ENCODE data around the gene SLC52A1.

DNA sequence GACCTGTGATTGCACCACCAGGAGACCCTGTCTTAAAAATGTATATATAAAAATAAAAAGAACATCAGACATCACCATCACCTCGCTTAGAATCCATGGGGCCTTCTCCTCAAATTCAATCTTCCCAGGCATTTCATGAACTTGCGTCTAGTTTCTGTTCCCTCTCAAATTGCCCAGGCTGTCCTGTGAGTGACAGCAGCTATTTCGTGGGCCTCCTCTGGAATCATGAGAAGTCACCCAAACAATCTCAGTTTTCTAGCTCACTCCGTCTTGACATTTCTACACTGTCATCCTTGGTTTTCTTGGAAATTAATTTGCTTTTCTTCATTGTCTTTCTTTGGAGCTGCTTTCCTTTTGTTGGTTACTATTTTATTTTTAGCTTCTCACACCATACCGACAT lies 7.3 kb downstream of the SLC52A1 start:
- TF ChIP-seq, protein P1, sequence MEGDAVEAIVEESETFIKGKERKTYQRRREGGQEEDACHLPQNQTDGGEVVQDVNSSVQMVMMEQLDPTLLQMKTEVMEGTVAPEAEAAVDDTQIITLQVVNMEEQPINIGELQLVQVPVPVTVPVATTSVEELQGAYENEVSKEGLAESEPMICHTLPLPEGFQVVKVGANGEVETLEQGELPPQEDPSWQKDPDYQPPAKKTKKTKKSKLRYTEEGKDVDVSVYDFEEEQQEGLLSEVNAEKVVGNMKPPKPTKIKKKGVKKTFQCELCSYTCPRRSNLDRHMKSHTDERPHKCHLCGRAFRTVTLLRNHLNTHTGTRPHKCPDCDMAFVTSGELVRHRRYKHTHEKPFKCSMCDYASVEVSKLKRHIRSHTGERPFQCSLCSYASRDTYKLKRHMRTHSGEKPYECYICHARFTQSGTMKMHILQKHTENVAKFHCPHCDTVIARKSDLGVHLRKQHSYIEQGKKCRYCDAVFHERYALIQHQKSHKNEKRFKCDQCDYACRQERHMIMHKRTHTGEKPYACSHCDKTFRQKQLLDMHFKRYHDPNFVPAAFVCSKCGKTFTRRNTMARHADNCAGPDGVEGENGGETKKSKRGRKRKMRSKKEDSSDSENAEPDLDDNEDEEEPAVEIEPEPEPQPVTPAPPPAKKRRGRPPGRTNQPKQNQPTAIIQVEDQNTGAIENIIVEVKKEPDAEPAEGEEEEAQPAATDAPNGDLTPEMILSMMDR (IDR thresholded peaks at IDR 0.05; ENCODE audit: low read depth, low read length, poor library complexity, severe bottlenecking): no peak
- TF ChIP-seq EZH2phosphoT487 (IDR thresholded peaks at IDR 0.05; ENCODE audit: borderline replicate concordance, low read length): no peak
